GM21619 (cell line): ENCODE results near the gene PTPN9.
"Not testable (repeated sequence)": the region's sequence is repeated elsewhere in the genome, so short reads cannot be mapped to it uniquely, and the experiment has no call there.

Experiments
- ATAC-seq: cut with Tn5 transposase; IDR thresholded peaks from one replicate; pipeline ENCODE4 v1.9.1; 2021; ENCODE audit not compliant: unreplicated experiment

The PTPN9 gene

DNA sequence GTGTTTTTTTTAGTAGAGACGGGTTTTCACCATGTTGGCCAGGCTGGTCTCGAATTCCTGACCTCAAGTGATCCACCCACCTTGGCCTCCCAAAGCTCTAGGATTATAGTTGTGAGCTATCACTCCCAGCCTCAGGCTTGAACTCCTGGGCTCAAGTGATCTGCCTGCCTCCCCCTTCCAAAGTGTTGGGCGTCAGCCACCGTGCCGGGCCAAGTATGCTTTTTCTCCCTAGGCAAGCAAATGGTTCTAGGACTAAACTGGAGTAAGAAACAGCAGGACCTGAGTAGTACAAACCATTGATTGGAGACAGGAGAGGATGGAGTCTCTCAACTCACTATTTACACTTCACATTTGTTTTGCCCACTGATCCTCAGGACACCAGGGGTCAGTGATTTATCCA is 4.6 kb upstream of the PTPN9 start:
- ATAC-seq, result no peak

DNA sequence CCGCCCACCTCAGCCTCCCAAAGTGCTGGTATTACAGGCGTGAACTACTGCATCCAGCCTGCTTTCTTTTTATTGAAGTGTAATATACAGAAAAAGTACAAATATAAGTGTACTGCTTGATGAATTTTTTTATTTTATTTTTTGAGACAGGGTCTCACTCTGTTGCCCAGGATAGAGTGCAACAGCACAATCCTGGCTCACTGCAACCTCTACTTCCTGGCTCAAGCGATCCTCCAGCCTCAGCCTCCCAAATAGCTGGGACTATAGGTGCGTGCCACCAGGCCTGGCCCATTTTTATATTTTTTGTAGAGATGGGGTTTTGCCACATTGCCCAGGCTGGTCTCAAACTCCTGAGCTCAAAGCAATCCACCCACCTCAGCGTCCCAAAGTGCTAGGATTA is 3.8 kb upstream of the PTPN9 start:
- not testable (repeated sequence) for ATAC-seq

GRCh38 chr15:75578173-75578947 is 755 bp downstream of the PTPN9 start:
- no peak for ATAC-seq

- ATAC-seq, result no peak
Observed at GRCh38 chr15:75577401-75578172, 1.5 kb downstream of the PTPN9 start.

DNA sequence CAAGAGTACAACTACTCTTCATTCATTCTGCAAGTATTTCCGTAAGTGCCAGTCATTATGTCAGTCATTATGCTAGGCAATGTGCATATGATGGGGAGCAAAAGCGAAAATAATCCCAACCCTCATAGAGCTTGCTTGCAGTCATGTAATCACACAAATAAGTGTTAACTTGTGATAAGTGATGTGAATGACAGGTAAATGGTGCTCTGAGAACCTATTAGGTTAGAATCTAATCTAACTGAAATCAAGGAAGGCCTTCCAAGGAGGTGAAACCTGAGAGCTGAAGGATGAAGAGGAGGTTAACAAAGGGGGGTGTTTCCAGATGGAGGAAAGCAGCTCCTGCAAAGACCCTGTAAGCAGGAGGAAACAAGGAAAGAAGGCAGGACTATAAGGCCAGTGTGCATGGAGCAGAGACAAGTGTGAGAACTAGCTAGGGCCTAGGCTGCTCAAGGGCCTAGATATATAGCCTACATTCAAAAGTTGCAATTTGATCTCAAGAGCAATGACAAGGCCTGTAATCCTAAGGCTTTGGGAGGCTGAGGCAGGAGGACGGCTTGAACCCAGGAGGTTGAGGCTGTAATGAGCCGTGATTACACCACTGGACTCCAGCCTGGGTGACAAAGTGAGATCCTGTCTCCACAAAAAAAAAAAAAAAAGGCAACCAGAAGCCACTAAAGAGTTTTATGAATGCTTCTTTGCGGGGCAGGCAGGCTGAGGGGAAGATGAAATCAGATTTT is 5.3 kb downstream of the PTPN9 start:
- no peak for ATAC-seq

DNA sequence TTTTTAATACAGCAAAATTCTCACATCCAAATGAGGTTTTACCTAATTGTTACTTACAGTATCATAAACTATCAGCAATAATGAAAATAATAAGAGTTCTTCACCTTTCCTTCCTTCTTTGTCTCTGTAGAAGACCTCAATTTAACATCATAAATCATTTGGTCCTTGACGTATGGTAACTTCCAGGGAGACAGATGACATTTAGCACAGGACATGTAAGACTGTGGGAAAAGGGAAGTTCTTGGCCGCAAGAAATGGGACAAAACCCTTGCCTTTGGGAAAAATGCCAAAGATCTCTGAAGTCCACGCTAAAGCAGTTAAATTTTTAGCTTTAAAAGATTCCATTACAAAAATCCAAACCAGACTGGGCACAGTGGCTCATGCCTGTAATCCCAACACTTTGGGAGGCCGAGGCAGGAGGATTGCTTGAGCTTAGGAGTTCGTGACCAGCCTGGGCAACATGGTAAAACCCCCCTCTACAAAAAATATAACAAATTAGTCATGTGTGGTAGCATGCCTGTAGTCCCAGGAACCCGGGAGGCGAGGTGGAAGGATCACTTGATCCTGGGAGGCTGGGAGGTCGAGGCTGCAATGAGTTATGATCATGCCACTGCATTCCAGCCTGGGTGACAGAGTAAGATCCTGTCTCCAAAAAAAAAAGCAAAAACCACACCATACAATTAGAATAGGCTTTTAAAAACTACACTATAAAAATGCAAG is 8.8 kb downstream of the PTPN9 start:
- no peak for ATAC-seq

GRCh38 chr15:75565062-75565970 is 13.8 kb downstream of the PTPN9 start:
- ATAC-seq, result no peak

- no peak for ATAC-seq
Observed at GRCh38 chr15:75561888-75562287, 17.2 kb downstream of the PTPN9 start.

DNA sequence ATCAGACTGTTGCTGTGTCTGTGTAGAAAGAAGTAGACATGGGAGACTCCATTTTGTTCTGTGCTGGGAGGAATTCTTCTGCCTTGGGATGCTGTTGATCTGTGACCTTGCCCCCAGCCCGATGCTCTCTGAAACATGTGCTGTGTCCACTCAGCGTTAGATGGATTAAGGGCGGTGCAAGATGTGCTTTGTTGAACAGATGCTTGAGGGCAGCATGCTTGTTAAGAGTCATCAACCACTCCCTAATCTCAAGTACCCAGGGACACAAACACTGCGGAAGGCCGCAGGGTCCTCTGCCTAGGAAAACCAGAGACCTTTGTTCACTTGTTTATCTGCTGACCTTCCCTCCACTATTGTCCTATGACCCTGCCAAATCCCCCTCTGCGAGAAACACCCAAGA is 19.8 kb downstream of the PTPN9 start:
- ATAC-seq, result not testable (repeated sequence)

GRCh38 chr15:75558955-75559354 is 20.2 kb downstream of the PTPN9 start:
- ATAC-seq, result not testable (repeated sequence)

DNA sequence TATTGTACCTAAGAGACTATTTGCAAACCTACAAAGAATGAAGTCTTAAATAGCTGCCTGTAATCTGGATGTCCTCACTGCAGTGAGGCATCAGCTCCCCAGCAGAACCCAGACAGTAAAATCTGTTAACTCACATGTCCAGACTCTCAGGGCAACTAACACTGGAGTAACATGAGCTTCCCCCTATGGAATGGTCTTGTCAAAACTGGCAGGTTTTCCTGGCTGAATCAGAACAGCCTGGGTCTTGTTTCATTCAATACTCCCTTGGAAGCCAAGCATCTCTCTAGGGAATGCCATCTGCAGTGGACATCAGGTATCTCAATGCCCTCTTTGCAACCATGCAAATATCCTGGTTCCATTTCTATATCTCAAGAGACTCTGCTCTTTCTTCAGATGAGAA is 24.4 kb downstream of the PTPN9 start:
- ATAC-seq, result no peak

GRCh38 chr15:75553659-75554058 is 25.5 kb downstream of the PTPN9 start:
- no peak for ATAC-seq

- ATAC-seq, result no peak
Observed at GRCh38 chr15:75551091-75551490, 28.0 kb downstream of the PTPN9 start.

DNA sequence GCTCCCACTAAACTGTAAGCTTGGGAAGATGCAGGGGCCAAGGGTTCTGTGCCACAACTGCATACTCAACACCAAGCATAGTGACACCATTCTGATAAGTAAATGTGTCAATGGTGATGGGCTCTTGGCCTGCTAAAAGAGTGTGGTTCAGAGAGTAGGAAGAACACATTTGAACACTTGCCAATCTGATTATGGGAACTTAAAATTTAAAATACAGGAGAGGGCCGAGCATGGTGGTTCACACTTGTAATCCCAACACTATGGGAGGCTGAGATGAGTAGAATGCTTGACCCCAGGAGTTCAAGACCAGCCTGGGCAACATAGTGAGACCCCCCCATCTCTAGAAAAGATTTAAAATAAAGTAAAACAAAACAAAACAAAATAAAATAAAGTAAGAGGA is 34.1 kb downstream of the PTPN9 start:
- no peak for ATAC-seq

- ATAC-seq, result no peak
Observed at GRCh38 chr15:75544359-75544758, 34.8 kb downstream of the PTPN9 start.

DNA sequence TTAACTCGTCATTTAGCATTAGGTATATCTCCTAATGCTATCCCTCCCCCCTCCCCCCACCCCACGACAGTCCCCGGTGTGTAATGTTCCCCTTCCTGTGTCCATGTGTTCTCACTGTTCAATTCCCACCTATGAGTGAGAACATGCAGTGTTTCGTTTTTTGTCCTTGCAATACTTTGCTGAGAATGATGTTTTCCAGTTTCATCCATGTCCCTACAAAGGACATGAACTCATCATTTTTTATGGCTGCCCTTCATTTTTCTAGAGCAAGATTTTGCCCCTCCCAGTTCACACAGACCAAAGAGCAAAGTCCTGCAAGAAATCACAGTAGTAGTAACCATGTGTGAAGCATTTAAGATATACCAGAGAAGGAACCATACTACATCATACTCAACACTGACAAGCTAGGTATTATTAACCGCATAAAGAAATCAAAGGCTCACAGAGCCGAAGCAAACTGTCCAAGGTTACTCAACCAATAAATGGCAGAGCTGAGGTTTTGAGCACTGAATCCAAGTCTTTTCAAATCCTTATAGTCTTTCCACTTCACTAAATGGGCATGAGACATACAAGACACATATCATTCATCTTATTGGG is 36.1 kb downstream of the PTPN9 start:
- ATAC-seq, result not testable (repeated sequence)

- no peak for ATAC-seq
Observed at GRCh38 chr15:75542386-75542797, 36.7 kb downstream of the PTPN9 start.

GRCh38 chr15:75538376-75538775 is 40.7 kb downstream of the PTPN9 start:
- ATAC-seq, result no peak

DNA sequence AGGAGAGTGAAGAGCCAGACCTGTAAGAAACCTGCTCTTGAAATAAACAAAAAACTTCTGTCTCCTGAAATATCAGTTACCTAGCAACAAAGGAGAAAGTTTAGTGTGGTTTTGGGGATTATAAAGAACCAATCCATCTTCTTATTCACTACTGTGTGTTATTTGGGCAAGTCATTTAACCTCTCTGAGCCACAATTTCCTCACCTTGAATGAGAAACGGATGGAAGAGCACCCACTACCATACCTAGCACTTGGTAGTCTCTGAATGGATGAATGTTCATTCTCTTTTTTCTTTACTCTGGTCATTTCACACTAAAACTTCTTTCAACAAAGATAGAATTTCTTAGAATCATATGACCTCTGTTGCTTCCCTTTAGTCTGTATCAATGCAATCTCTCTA is 45.2 kb downstream of the PTPN9 start:
- ATAC-seq, result no peak
